Ovary (tissue), 3 donors: ENCODE data around the gene CAPZB.

Source experiments
- CTCF ChIP-seq, 3 donors: fragments of 450-650 bp in 2 of 3; fragments of 200-600 bp in 1 of 3; IDR thresholded peaks; one replicate each; pipeline versions ENCODE4 v1.5.1 to v1.8.0; 2016 to 2022; ENCODE audit warnings: antibody characterized with exemption in 3 of 3, mild to moderate bottlenecking in 1 of 3
- EP300 ChIP-seq: sonication (generic); formaldehyde crosslinking; IDR thresholded peaks from one replicate; pipeline ENCODE4 v1.6.1; 2017; ENCODE audit warnings: antibody characterized with exemption
- POLR2A ChIP-seq: fragments of 450-650 bp; IDR thresholded peaks from one replicate; pipeline ENCODE4 v1.6.1; 2017; ENCODE audit warnings: antibody characterized with exemption, mild to moderate bottlenecking, moderate library complexity
- donor health status: DM: no; HTN: no; CAD: no.

- TF ChIP-seq EP300 (no peak), CTCF (IDR thresholded peaks at IDR 0.05) (no peak), POLR2A (no peak)
These were observed 10.0 kb downstream of the CAPZB start for GRCh38 chr1:19475296-19475695.
